Sigmoid colon (tissue), 4 donors: ENCODE measurements around the gene DPF3.

Experiments
- CTCF ChIP-seq, 4 experiments: fragments of 450-650 bp in 3 of 4; fragments of 200-600 bp in 1 of 4; IDR thresholded peaks; one replicate each; pipeline ENCODE4 v1.5.1; 2016 to 2019; ENCODE audit warnings: antibody characterized with exemption in 4 of 4, mild to moderate bottlenecking in 3 of 4, moderate library complexity in 2 of 4
- POLR2AphosphoS5 ChIP-seq, 4 donors: sonication (generic); formaldehyde crosslinking; IDR thresholded peaks; one replicate each; pipeline ENCODE4 v1.6.1; 2017; ENCODE audit warnings: antibody characterized with exemption in 4 of 4

- TF ChIP-seq CTCF (IDR thresholded peaks at IDR 0.05) (no peak), POLR2AphosphoS5 (IDR thresholded peaks at IDR 0.05) (no peak)
Observed at GRCh38 chr14:72788255-72788654, 105.6 kb downstream of the DPF3 start.
